Keratinocyte (primary cell): Measurements from ENCODE around the gene LMOD1. TPM values are rescaled to one million over a fixed set of nuclear protein-coding genes. Genes with fewer than 3 reads are reported as not detected.

Experiments used
- DNase-seq: peaks from one replicate; pipeline ENCODE4 v3.0.0-alpha.2; 2011; ENCODE audit warnings: low read depth, missing footprints, low spot score
- FAIRE-seq: peaks from 2 replicates; lab custom pipeline; 2011; peaks lifted over from hg19 to GRCh38; lab: Jason Lieb, UNC
- H2AFZ ChIP-seq: 2 replicates; pipeline ENCODE4 v1.6.0; 2012; ENCODE audit warnings: low read length, control low read depth, inconsistent platforms; ENCODE audit not compliant: control insufficient read depth
- H3K27ac ChIP-seq: 2 replicates; pipeline ENCODE4 v1.5.1; 2011; ENCODE audit warnings: low read length; ENCODE audit not compliant: control insufficient read depth, insufficient read depth
- H3K27me3 ChIP-seq: 3 replicates; pipeline ENCODE4 v1.6.0; 2011; ENCODE audit warnings: low read length; ENCODE audit not compliant: control insufficient read depth, insufficient read depth; ENCODE audit errors: extremely low read depth
- H3K36me3 ChIP-seq, 2 experiments: 2 replicates in 1 of 2; 3 replicates in 1 of 2; pipeline ENCODE4 v1.5.1; 2011; ENCODE audit warnings: low read length in 2 of 2, mild to moderate bottlenecking in 1 of 2; ENCODE audit not compliant: control insufficient read depth in 2 of 2, insufficient read depth in 2 of 2; ENCODE audit errors: extremely low read depth in 1 of 2
- H3K4me1 ChIP-seq: 3 replicates; pipeline ENCODE4 v1.5.1; 2011; ENCODE audit warnings: low read length; ENCODE audit not compliant: control insufficient read depth, insufficient read depth; ENCODE audit errors: extremely low read depth
- H3K4me2 ChIP-seq: 3 replicates; pipeline ENCODE4 v1.6.0; 2011; ENCODE audit warnings: low read depth, low read length; ENCODE audit not compliant: control insufficient read depth, insufficient read depth; ENCODE audit errors: extremely low read depth
- H3K4me3 ChIP-seq, 3 experiments: fragments of 200-600 bp in 1 of 3; sonication (generic) in 1 of 3; 2 replicates in 2 of 3; 3 replicates in 1 of 3; pipeline ENCODE4 v1.5.1; 2011 to 2016; ENCODE audit warnings: low read length in 3 of 3, mild to moderate bottlenecking in 3 of 3, control low read depth in 2 of 3, inconsistent platforms in 1 of 3, low read depth in 1 of 3, mixed read lengths in 1 of 3, mixed run types in 1 of 3, moderate library complexity in 1 of 3; ENCODE audit not compliant: control insufficient read depth in 2 of 3, insufficient read depth in 2 of 3; ENCODE audit errors: extremely low read depth in 1 of 3
- H3K79me2 ChIP-seq: 2 replicates; pipeline ENCODE4 v1.6.0; 2012; ENCODE audit warnings: low read length; ENCODE audit not compliant: control insufficient read depth, insufficient read depth
- H3K9ac ChIP-seq: 3 replicates; pipeline ENCODE4 v1.6.0; 2011; ENCODE audit warnings: low read length; ENCODE audit not compliant: control insufficient read depth, insufficient read depth; ENCODE audit errors: extremely low read depth
- H3K9me1 ChIP-seq: 3 replicates; pipeline ENCODE4 v1.6.0; 2011; ENCODE audit warnings: low read length; ENCODE audit not compliant: control insufficient read depth, insufficient read depth; ENCODE audit errors: extremely low read depth
- H3K9me3 ChIP-seq: 2 replicates; pipeline ENCODE4 v1.5.1; 2012; ENCODE audit warnings: low read depth, low read length; ENCODE audit not compliant: control insufficient read depth
- H4K20me1 ChIP-seq: 3 replicates; pipeline ENCODE4 v1.6.0; 2011; ENCODE audit warnings: low read length; ENCODE audit not compliant: control insufficient read depth, insufficient read depth; ENCODE audit errors: extremely low read depth
- CTCF ChIP-seq, 3 experiments: IDR thresholded peaks in 1 of 3; conservative IDR thresholded peaks in 1 of 3; optimal IDR thresholded peaks in 1 of 3; 2 replicates in 2 of 3; 3 replicates in 1 of 3; pipeline versions ENCODE3 to v1.5.1; 2011; ENCODE audit warnings: low read length in 3 of 3, mild to moderate bottlenecking in 3 of 3, moderate library complexity in 2 of 3, control low read depth in 1 of 3, inconsistent platforms in 1 of 3; ENCODE audit not compliant: insufficient read depth in 2 of 3; ENCODE audit errors: extremely low read depth in 1 of 3
- EZH2 ChIP-seq: IDR thresholded peaks from one replicate; pipeline ENCODE4 v1.6.1; 2012; ENCODE audit warnings: inconsistent platforms, mild to moderate bottlenecking, low read length, moderate library complexity
- dilution Hi-C: fragments of 300-500 bp; cut with MboI; formaldehyde crosslinking; loops from one replicate; pipeline ENCODE4 v1.7.0; 2020; ENCODE audit warnings: low sequenced_read_pairs; ENCODE audit not compliant: extremely low pct_ligation_motif_present
- polyA plus RNA-seq, 5 experiments: library from polyadenylated mRNA; depleted of rRNA in 3 of 5; stranded (reverse) in 3 of 5; stranded (forward) in 1 of 5; unstranded in 1 of 5; fragments of >200 nt; gene quantifications; 1 replicate in 1 of 5; 2 replicates in 3 of 5; 3 replicates in 1 of 5; pipeline versions ENCODE4 v1.2.1 to v1.2.3, GENCODE V29; 2011 to 2012; ENCODE audit warnings: missing spikeins in 2 of 5, low read depth in 1 of 5, low replicate concordance in 1 of 5

The LMOD1 gene
- polyA plus RNA-seq, 1 donor (not counting 4 experiments of a cell fraction or from before 2014, with no cell fraction given) = not detected

GRCh38 chr1:201881617-201882016 is 64.7 kb downstream of the LMOD1 start:
- DNase-seq (no peak), FAIRE-seq (no peak)
- Histone ChIP-seq H3K4me1 (peaks cover 39% of the 10 kb centered on the region), H3K27ac (no peak overlapping the region), H3K36me3 (peaks cover 0 to 3% of the 10 kb centered on the region in 2 experiments), H3K4me3 (no peak overlapping the region), H2AFZ (no peak overlapping the region), H3K9ac (no peak overlapping the region), H3K9me1 (peaks cover 5% of the 10 kb centered on the region), H3K9me3 (no peaks in the 10 kb centered on the region), H3K4me2 (no peak overlapping the region), H4K20me1 (no peaks in the 10 kb centered on the region), H3K27me3 (no peaks in the 10 kb centered on the region), H3K79me2 (no peaks in the 10 kb centered on the region)
- dilution Hi-C loops = no loop called here
- TF ChIP-seq CTCF (optimal IDR thresholded peaks at IDR 0.05 in 1 of 3, IDR thresholded peaks at IDR 0.05 in 1 of 3, conservative IDR thresholded peaks at IDR 0.05 in 1 of 3; ENCODE audit: extremely low read depth in 1 of 3, insufficient read depth in 2 of 3, low read length in 3 of 3) = no peak
- TF ChIP-seq EZH2 = no peak

- Histone ChIP-seq H3K27ac (no peak overlapping the region), H3K4me3 (no peak overlapping the region), H2AFZ (no peak overlapping the region), H3K4me2 (no peak overlapping the region), H3K9me3 (no peaks in the 10 kb centered on the region), H3K4me1 (peaks cover 39% of the 10 kb centered on the region), H3K9ac (no peak overlapping the region), H3K27me3 (no peaks in the 10 kb centered on the region), H3K79me2 (no peaks in the 10 kb centered on the region), H3K36me3 (peaks cover 2 to 9% of the 10 kb centered on the region in 2 experiments), H3K9me1 (peaks cover 5% of the 10 kb centered on the region), H4K20me1 (no peaks in the 10 kb centered on the region)
- dilution Hi-C loops = no loop called here
- FAIRE-seq = no peak
- no peak for TF ChIP-seq CTCF (optimal IDR thresholded peaks at IDR 0.05 in 1 of 3, IDR thresholded peaks at IDR 0.05 in 1 of 3, conservative IDR thresholded peaks at IDR 0.05 in 1 of 3; ENCODE audit: extremely low read depth in 1 of 3, insufficient read depth in 2 of 3, low read length in 3 of 3)
- no peak for TF ChIP-seq EZH2
- no peak for DNase-seq
Measured at GRCh38 chr1:201880928-201881571, 65.3 kb downstream of the LMOD1 start.
